ENCODE results near the gene CCL1.

Gene CCL1

DNA sequence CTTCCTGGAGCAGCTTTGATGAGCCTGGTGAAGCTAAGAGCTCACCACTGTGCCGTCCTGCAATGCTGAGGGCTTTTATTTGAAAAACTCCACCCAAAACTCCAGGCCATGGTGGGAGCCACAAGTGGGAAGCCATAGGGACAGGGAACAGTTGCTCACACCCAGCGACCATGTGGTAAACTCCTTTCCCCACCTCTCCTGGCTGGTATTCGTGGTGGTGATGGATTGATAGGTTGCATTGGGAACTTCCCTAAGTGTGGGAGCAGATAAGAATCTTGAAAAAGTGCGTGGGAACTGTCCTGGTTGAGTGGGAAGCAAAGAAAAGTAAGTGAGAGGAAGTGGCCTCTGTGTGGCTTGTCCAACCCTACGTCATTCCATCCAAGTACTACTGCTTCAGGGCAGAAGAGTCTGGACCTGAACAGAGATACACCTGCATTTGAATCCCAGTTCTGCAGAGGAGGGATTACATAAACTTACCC, at the start of gene CCL1:
CCL1 (minus strand) TSS at position 51 of the 479 bp plus-strand sequence. CDS start 72 bp downstream, outside the sequence.
- DNase-seq = no peak

DNA sequence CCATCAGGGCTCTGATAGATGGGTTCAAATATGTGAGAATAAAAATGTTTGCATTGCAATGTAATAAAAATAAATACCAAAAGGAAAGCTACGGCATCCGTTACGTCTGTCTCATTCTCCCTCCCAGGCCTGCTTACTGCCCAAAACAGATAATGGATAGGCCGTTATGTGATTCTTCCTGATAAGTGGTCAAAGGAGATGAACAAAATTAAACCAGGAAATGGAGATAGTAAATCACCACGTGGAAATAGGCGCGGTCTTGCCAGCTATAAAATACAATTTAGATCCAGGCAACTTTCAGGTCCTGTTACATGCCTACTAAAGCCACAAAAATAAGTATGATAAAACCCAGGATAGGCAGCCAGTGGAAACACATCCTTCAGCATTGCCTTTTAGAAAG, 49.5 kb upstream of the CCL1 start:
- peak; percentile 15 for DNase-seq

- DNase-seq = no peak
Observed at GRCh38 chr17:34411646-34412421, 48.8 kb upstream of the CCL1 start.

DNA sequence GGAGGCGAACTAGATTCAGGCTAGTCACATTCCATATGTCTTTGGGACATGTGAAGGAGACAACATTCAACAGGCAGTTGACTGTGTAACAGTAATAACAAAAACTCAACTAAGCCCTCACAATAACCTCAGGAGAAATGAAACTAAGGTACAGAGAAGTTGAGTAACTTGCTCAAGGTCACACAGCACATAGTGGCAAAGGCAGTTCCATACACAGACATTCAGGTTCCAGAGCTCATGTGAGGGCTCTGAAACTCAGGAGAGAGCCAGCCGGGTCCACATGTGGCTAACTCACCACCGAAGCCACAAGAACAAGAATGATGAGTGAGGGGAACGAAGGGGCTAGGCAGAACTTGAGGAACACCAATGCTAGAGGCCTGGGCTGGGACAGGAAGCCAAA, 46.3 kb upstream of the CCL1 start:
- DNase-seq = no peak

GRCh38 chr17:34408439-34408838, 45.4 kb upstream of the CCL1 start:
- no peak for DNase-seq

DNA sequence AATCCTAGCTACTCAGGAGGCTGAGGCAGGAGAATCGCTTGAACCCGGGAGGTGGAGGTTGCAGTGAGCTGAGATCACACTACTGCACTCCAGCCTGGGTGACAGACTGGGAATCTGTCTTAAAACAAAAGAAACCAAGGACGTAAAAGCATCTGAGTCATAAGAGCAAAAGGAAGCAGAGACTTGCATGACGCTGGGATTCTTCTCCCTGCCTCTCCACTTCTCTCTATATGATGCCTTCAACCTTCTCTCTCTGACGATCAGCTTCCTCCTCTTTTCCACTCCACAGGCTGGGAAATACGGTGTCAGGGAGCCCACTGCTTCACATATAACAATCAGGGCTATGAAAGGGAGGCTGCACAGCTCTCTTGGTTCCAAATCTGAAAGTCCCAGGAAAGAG, 43.2 kb upstream of the CCL1 start:
- no peak for DNase-seq

DNA sequence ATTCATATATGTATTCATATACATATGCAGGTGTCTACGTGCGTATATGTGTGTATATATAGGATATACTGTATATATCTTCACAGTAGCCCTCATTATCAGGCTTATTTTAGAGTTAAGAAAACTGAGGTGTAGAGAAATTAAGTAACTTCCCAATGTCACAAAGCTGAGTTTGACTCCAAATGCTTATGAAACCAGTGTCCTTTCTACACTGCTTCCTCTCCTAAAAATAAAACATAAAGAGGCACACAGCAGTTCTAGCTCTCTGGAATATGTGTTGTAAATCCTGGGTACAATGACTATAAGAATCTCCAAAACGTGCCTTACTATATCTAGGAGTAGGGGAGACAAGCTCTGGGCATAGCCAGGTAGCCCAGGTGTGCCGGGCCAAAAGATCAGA, 40.0 kb upstream of the CCL1 start:
- DNase-seq = no peak

- DNase-seq = no peak
Observed at GRCh38 chr17:34401165-34401564, 38.1 kb upstream of the CCL1 start.

DNA sequence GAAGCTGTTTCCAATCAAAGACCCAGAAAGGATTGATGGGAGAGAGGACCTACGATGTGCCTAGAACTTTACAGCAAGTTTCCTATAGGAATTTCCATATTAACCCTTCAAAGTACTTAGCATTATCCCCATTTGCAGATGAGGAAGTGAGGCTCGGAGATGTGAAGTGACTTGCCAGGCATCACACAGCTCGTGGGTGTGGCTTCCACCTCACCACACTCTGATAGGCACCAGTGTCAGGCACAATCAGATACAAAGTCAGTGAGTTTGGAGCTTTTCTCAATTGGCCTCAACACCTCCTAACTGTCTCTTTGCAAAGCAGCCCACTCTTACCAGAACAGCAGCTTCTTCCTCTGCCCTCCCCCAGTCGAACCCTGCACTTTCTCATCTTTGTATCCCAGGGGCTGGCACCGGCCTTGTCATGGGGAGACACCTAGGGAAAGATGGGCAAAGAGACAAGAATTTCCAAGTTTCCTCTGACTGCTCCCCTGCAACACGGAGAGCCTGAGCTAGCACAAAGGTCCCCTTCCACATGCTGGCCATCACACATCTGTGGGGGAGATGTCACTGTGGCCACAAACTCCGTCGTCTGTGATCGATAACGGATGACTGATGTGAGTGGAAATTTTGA, 37.4 kb upstream of the CCL1 start:
- no peak for DNase-seq

- DNase-seq = no peak
Observed at GRCh38 chr17:34399725-34400124, 36.7 kb upstream of the CCL1 start.

DNA sequence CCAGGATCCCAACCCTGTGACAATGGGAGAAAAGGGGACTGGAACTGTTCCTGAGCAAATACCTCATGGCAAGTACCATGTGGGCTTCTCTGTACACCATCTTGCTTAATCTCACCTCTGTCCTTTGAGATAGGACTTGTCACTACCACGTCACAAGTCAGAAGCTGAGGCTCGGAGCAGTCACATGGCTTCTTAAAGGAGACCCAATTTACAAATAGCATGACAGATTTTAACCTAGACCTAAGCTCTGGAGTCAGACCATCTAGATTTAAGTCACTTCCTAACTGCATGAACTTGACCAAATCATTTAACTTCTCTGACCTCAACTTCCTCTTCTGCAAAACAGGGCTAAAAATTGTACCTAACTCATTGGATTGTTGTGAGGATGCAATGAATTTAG, 36.0 kb upstream of the CCL1 start:
- peak; percentile 17 for DNase-seq

DNA sequence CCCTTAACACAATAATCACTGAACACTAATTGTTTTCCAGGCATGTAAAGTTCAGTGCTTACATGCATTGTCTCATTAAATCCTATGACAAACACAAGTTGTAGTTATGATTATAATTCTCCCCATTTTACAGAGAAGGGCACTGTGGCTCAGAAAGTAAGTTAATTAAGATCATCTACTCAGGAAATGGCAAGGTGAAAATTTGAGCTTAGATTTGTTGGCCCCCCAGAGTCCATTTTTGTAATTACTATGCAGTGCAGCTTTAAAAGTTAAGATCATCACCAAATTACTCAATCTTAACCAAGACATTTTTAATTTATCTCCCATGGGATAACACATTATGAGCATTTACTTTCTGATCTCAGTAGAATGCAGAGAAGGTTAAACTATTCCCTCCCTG, 34.2 kb upstream of the CCL1 start:
- no peak for DNase-seq

- DNase-seq = no peak
Observed at GRCh38 chr17:34393401-34393800, 30.4 kb upstream of the CCL1 start.

DNA sequence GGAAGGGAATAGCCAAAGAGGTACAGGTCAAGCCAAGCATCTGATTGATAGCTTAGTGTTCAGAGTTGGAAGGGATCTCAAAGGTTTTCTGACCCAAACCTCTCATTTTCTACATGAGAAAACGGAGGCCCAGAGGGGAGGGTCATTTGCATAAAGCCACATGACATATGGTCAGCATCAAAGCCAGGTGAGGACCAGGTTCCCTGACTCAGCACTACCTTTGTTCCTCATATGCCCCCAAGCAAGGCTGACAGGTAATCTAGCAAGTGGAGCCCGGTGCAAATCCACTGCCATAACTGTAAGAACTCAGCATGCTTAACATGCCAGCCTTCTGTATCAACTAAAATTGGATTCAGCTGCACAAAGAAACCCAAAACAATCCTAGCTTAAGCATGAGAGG, 28.2 kb upstream of the CCL1 start:
- no peak for DNase-seq

- DNase-seq = no peak
Observed at GRCh38 chr17:34390649-34391048, 27.6 kb upstream of the CCL1 start.

DNA sequence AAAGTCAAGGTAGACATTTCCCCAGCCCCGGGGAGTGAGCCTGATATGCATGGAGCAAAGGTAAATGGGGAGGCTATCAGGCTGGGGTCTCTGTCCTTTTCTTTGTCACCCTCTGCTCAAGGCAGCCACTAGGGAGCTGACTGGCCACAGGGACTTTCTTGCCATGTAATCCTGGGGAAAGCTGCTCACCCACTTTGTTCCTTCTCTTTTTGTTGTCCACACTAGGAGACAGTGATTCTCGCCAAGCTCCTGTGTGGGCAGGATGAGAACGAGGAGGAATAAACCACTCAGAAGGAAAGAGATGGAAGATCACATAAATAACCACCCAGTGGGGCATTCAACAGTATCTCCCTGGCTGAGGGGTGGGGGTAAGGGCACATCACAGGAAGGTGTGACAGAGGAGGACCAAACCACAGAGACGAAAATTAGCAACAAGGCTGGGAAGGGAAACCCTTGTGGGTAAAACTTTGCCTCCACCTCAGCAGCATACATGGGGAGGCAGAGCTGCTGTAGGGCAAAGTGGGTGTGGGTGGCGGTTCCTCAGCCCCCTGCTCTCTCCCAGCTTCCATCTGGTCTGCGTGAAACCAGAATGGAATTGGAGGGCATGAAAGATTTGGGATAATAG, 26.2 kb upstream of the CCL1 start:
- DNase-seq = peak; percentile 29

DNA sequence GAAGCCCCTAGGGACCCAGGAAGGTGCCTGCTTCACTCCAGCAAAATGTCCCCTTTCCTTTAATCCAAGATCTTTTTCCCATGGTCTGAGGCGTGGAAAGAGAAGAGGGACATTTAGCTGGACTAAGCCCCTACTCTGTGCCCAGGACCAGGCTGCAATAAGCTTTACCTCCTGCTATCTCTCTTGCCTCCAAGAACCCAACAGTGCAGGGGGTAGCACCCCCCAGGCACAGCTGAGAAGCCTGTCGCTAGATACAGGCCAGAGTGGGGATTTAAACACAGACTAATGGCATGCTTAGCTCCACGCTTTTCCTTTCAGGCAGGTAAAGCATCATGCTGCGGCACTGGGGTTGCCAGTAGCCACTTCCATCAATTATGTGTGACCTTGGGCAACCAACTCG, 24.5 kb upstream of the CCL1 start:
- no peak for DNase-seq

- peak; percentile 28 for DNase-seq
Observed at GRCh38 chr17:34386697-34387550, 23.9 kb upstream of the CCL1 start.

- DNase-seq = no peak
Observed at GRCh38 chr17:34386343-34386696, 23.3 kb upstream of the CCL1 start.

DNA sequence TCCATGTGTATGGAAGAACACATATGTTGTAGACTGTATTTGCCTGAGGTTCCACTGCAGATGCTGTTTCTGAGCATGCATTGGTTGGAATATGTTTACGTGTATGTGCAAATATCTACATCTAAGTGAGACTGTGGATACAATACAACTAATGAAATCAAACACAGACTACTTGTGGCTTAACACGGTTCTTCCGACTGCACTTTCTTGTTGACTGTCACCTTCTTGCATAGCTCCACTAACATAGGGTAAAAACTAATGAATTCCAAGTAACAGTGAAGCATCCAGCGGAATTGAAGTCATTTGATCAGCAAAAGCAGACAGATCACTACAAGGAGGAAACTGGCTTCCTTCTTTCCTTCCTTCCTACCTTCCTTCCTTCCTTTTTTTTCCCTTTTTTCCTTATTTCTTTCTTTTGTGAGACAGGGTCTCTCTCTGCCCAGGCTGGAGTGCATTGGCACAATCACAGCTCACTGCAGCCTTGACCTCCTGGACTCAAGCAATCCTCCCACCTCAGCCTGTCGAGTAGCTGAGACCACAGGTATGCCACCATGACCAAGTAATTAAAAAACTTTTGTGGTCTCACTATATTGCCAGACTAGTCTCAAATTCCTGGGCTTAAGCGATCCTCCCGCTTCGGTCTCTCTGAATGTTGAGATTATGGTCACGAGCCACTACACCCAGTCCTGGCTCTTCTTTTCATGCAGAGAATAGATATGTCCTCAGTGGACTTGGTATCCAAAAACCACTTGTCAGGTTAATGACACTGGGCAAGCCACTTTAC, 22.0 kb upstream of the CCL1 start:
- no peak for DNase-seq

DNA sequence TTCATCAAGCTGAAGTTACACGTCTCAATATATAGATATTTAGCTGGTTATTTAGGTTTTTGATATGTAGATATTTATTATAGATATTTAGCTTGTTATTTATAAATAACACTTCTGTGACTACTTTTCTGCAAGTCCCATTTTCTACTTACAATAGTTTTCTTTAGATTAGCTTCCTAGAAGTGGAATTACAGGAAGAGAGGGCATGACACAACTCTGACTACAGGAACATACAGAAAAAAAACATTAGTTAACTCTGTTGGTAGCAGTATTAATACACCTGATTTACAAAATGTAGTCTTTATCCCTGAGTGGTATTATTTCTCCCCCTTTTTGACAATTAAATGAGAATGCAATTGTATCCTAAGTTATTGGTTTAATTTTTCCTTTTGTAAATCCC, 21.2 kb upstream of the CCL1 start:
- DNase-seq = no peak

GRCh38 chr17:34383216-34383615, 20.2 kb upstream of the CCL1 start:
- no peak for DNase-seq

Measured in GDM1 (cell line).